GM10266 (cell line): Measurements from ENCODE around the gene TOX2.

Experiments used
- DNase-seq: peaks from one replicate; pipeline ENCODE4 v3.0.0; 2012; ENCODE audit errors: extremely low spot score
- TF ChIP-seq, protein P1 (sequence below): IDR thresholded peaks from 2 replicates; pipeline ENCODE4 v1.5.1; 2012; ENCODE audit warnings: mild to moderate bottlenecking, low read depth; ENCODE audit not compliant: control insufficient read depth, insufficient read depth; ENCODE audit errors: missing control alignments

The TOX2 gene

DNA sequence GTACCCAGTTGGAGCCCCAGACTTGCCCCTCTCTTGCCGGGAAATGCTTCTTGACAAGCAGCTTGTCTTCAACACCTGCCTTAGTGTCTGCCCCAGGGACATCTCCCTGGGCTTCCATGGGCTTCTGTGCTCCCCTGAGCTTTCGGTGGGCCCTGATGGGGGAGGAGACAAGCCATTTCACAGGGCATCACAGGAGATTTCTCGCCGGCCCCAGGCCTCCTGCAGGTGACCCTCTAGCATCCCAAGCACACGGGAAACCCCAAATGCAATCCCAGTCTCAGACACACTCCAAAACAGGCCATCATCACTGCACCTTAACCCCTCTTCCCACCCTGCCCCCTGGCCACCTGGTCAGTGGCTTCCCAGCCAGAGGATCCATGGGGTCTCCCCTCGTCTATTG, 197.8 kb downstream of the TOX2 start:
- DNase-seq, result no peak
- TF ChIP-seq, protein P1, sequence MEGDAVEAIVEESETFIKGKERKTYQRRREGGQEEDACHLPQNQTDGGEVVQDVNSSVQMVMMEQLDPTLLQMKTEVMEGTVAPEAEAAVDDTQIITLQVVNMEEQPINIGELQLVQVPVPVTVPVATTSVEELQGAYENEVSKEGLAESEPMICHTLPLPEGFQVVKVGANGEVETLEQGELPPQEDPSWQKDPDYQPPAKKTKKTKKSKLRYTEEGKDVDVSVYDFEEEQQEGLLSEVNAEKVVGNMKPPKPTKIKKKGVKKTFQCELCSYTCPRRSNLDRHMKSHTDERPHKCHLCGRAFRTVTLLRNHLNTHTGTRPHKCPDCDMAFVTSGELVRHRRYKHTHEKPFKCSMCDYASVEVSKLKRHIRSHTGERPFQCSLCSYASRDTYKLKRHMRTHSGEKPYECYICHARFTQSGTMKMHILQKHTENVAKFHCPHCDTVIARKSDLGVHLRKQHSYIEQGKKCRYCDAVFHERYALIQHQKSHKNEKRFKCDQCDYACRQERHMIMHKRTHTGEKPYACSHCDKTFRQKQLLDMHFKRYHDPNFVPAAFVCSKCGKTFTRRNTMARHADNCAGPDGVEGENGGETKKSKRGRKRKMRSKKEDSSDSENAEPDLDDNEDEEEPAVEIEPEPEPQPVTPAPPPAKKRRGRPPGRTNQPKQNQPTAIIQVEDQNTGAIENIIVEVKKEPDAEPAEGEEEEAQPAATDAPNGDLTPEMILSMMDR, result no peak

DNA sequence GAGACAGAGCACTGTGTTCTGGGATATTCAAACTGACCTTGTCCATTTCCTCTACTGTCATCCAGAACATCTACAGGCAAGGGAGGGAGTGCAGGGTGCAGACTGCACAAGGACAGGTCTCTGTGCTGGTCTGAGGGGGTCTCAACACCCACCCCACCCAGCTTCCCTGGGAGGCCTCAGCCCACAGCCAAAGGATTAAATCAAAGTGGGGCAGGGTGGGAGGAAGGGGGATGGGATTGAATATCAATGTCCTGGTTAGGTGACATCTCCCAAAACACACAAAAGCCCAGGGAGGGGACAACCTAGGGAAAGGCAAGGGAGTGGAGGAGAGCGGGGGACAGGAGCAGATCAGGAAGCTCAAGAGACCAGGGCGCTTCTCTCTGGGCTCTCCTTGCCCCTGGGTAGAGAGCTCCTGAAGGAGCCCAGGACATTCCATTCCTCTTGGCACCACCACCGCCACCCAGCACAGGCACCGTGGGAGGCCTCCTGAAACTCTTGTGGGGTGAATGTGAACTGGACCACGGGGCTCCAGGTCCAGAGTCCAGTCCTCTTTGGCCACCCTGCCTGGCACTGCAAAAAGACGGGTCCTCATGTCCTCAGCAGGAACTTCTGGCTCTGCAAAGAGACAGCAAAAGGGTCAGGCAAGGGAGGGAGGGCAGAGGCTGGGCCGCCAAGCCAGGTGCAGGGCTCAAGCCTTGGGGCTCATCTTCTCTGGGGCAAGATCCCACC, 198.4 kb downstream of the TOX2 start:
- TF ChIP-seq, protein P1, result no peak
- no peak for DNase-seq

DNA sequence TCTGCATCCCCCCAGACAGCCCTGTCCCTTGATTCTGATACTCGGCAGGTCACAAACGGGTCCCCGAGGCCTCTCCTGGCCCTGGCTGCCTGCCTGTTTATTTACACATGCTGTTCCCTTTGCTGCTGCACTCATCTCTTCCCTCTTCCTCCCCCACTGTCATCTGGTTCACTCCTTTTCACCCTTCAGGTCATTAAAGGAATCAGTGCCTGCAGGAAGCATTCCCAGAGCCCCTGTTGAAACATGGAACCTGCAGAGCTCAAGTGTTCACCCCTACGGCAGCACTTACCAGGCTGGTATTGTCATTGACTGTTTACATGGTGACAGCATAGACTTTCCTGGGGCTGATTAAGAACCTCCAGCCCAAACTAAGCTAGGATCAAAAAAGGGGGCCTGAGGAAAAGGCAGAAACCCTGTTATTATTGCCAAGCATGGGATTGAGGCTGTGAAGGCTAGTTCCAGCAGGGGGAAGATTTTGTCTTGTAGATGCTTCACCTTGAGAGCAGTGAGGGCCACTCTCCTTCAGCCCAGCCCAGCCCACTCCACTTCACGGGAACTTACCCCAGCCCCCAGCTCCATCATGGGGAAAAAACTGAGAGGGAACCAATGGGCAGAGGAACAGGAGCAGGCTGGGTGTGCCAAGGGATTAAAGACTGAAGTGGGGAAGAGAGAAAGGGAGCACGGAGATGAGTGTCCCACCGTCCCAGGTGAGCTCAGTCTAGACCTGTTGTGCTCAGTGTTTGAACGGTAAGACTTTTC, 199.1 kb downstream of the TOX2 start:
- DNase-seq, result no peak
- TF ChIP-seq, protein P1, result no peak

DNA sequence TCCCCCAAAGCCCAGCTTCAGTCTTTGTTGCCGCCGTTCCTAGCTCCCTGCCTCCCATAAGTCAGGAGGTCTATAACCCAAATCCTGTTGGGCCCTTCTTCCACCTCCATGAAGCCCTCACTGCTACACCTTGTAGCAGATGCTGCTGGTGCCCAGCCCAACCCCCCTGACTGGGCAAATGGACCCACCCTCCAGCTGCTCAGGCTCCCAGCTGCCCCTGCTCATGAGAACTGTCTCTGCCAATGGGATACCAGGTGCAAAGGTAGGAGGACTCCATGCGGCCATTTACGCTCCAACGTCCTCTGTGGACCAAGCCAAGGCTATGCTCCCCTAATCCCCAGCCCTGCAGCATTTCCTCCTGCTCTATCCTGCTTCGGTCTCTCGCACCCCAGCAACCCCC, 200.5 kb downstream of the TOX2 start:
- TF ChIP-seq, protein P1, result no peak
- DNase-seq, result no peak

DNA sequence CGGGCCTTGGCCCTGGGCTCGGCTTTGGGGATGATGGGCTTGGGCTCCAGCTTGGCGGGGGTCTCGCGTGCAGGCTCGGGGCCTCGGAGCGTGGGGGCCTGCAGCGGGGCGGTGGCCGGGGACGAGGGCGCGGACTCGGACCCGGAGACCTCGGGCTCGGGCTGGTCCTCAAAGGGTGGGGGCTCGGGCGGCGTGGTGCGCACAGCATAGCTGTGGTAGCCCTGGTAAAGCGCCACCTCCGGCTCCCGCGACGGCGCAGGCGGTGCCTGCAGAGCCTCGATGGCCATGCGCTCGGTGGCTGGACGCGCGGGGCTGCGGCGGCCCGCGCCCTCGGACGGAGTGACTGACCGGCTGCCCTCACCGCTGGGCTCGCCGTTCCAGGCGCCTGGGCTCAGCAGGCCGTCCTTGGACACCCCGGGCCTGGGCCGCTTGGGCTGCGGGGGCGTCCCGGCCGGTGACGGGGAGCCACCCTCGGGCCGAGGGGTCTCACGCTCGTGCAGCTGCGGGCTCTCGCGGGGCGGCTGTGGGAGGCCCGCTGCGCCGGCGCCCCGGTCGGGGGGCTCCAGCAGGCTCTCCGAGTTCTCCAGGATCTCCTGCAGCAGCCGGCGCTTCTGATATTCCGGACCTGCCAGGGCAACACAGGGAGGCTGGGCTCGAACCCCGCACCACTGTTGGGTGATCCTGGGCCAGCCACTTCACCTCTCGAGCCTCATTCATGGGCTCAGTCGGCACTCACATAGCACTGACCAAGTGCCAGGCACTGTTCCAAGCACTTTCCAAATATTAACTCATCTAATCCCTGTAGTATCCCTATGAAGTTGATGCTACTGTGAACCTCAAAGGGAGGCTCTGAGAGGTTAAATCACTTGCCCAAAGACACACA, 201.4 kb downstream of the TOX2 start:
- DNase-seq, result no peak
- TF ChIP-seq, protein P1, result no peak

DNA sequence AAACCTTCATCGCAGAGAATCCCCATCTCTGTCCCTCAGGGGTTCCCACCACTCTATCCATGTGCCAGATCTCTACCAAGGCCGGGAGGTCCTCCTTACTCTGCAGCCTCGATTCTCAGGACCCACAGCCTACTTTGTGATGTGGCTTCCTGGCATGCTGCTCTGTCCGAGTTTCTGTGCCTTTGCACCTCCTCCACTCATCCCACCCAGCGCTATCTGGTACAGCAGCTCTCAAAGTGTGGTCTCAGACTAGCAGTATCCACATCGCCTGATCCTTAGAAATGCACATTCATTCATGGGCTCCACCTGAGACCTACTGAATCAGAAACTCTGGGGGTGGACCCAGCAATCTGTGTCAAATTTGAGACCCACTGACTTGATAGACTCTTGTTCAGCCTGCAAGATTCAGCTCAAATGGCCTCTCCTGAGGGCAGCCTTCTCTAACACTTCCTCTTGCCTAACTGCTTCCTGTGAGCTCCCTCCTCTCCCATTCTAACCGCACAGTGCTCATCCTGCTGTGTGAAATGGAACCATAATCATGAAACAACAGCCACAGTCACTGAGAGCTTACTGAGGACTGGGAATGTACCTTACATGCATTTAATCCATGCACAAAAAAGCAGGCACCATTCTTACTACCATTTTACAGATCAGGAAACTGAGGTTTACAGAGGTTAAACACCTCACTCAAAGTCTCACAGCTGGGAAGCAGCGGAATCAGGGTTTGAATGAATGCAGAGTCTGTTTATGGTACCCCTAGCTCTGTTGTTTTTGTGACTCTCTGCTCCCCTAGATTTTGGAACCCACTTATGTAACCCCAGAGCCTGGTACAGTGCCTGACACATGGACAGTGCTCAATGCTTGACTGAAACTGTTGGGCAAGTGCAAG, 202.9 kb downstream of the TOX2 start:
- no peak for DNase-seq
- TF ChIP-seq, protein P1, result no peak
